HepG2 (cell line): ENCODE measurements around the gene ENTPD6. TPM values are rescaled to one million over a fixed set of nuclear protein-coding genes. Genes with fewer than 3 reads are reported as not detected.
A peak's percentile ranks its signal among the peaks of the same experiment; 100 is the strongest.

ENCODE experiments used
- CEBPG ChIP-seq: IDR thresholded peaks from 2 replicates; pipeline ENCODE4 v1.6.1; 2016
- ETV6 ChIP-seq: sonication (generic); formaldehyde crosslinking; conservative IDR thresholded peaks from 2 replicates; pipeline ENCODE4 v1.4.0; 2020; ENCODE audit warnings: missing genetic modification reagents
- HMGXB4 ChIP-seq, 2 experiments: sonication (generic) in 1 of 2; formaldehyde crosslinking in 1 of 2; IDR thresholded peaks; 2 replicates each; pipeline versions ENCODE4 v1.4.0 to v1.6.1; 2018 to 2020; ENCODE audit warnings: missing genetic modification reagents in 2 of 2, borderline replicate concordance in 1 of 2, low read depth in 1 of 2, mild to moderate bottlenecking in 1 of 2, missing biosample characterization in 1 of 2
- HOMEZ ChIP-seq: IDR thresholded peaks from 2 replicates; pipeline ENCODE4 v1.6.1; 2016; ENCODE audit warnings: low read depth
- NR2F1 ChIP-seq, 2 experiments: fragments of 450-650 bp in 1 of 2; formaldehyde crosslinking in 1 of 2; IDR thresholded peaks; 2 replicates each; pipeline versions ENCODE4 v1.5.0 to v1.6.1; 2016 to 2020; ENCODE audit warnings: mild to moderate bottlenecking in 1 of 2, missing compliant biosample characterization in 1 of 2, missing genetic modification reagents in 1 of 2, moderate library complexity in 1 of 2
- PHB2 ChIP-seq: fragments of 450-650 bp; IDR thresholded peaks from 2 replicates; pipeline ENCODE4 v1.6.1; 2018; ENCODE audit not compliant: partially characterized antibody
- RAD21 ChIP-seq: fragments of 450-650 bp; formaldehyde crosslinking; IDR thresholded peaks from 2 replicates; pipeline ENCODE4 v1.5.0; 2020; ENCODE audit warnings: mild to moderate bottlenecking
- SATB2 ChIP-seq: sonication (generic); formaldehyde crosslinking; IDR thresholded peaks from 2 replicates; pipeline ENCODE4 v1.5.0; 2020; ENCODE audit warnings: missing genetic modification reagents
- SMAD9 ChIP-seq: sonication (generic); formaldehyde crosslinking; IDR thresholded peaks from 2 replicates; pipeline ENCODE4 v1.5.1; 2020; ENCODE audit warnings: mild to moderate bottlenecking, missing genetic modification reagents
- SRSF1 ChIP-seq: fragments of 200-400 bp; formaldehyde crosslinking; optimal IDR thresholded peaks from 2 replicates; pipeline ENCODE3; 2017; ENCODE audit warnings: mild to moderate bottlenecking, low read depth, low read length, moderate library complexity
- TAF15 ChIP-seq: fragments of 200-400 bp; formaldehyde crosslinking; IDR thresholded peaks from one replicate; pipeline ENCODE4 v1.6.1; 2018; ENCODE audit warnings: mild to moderate bottlenecking, low read depth, low read length; ENCODE audit not compliant: poor library complexity, severe bottlenecking
- TCF7 ChIP-seq: sonication (generic); IDR thresholded peaks from 2 replicates; pipeline ENCODE4 v1.6.1; 2016; ENCODE audit warnings: antibody characterized with exemption, low read depth
- USF2 ChIP-seq, 2 experiments: sonication (generic) in 1 of 2; formaldehyde crosslinking in 1 of 2; IDR thresholded peaks; 2 replicates each; pipeline versions ENCODE4 v1.5.1 to v1.6.1; 2011 to 2020; ENCODE audit warnings: borderline replicate concordance in 1 of 2, low read depth in 1 of 2, low read length in 1 of 2, mild to moderate bottlenecking in 1 of 2, missing genetic modification reagents in 1 of 2, moderate library complexity in 1 of 2
- ZBTB25 ChIP-seq: IDR thresholded peaks from 2 replicates; pipeline ENCODE4 v1.6.1; 2018; ENCODE audit warnings: missing genetic modification reagents
- ZC3H13 ChIP-seq: sonication (generic); formaldehyde crosslinking; IDR thresholded peaks from 2 replicates; pipeline ENCODE4 v1.8.1; 2023; ENCODE audit warnings: mild to moderate bottlenecking, missing genetic modification reagents, moderate library complexity
- ZFP36L2 ChIP-seq: sonication (generic); formaldehyde crosslinking; IDR thresholded peaks from 2 replicates; pipeline ENCODE4 v1.4.0; 2020; ENCODE audit warnings: missing genetic modification reagents
- ZKSCAN8 ChIP-seq: IDR thresholded peaks from 2 replicates; pipeline ENCODE4 v1.6.1; 2016; ENCODE audit warnings: borderline replicate concordance, missing genetic modification reagents, missing compliant biosample characterization
- ZNF230 ChIP-seq: sonication (generic); formaldehyde crosslinking; IDR thresholded peaks from 2 replicates; pipeline ENCODE4 v1.4.0; 2020; ENCODE audit warnings: mild to moderate bottlenecking, missing genetic modification reagents
- ZNF292 ChIP-seq: sonication (generic); formaldehyde crosslinking; IDR thresholded peaks from 2 replicates; pipeline ENCODE4 v1.8.1; 2022; ENCODE audit warnings: mild to moderate bottlenecking, low read depth, missing genetic modification reagents, borderline replicate concordance
- ZNF501 ChIP-seq: sonication (generic); formaldehyde crosslinking; IDR thresholded peaks from 2 replicates; pipeline ENCODE4 v1.5.1; 2020; ENCODE audit warnings: mild to moderate bottlenecking, moderate library complexity, missing genetic modification reagents
- ZNF616 ChIP-seq: sonication (generic); formaldehyde crosslinking; IDR thresholded peaks from 2 replicates; pipeline ENCODE4 v1.5.0; 2020; ENCODE audit warnings: low read depth, mild to moderate bottlenecking, missing genetic modification reagents
- ZNF709 ChIP-seq: sonication (generic); formaldehyde crosslinking; IDR thresholded peaks from 2 replicates; pipeline ENCODE4 v1.5.0; 2020; ENCODE audit warnings: mild to moderate bottlenecking, missing genetic modification reagents
- ZNF839 ChIP-seq: sonication (generic); formaldehyde crosslinking; IDR thresholded peaks from 2 replicates; pipeline ENCODE4 v1.4.0; 2020; ENCODE audit warnings: missing genetic modification reagents, mild to moderate bottlenecking, borderline replicate concordance
- polyA plus RNA-seq, 8 experiments: library from polyadenylated mRNA; depleted of rRNA in 3 of 8; stranded (reverse) in 7 of 8; unstranded in 1 of 8; fragments of >200 nt; fragmentation: Illumina TruSeq in 4 of 8; extraction: Trizol in 4 of 8; gene quantifications; 2 replicates each; pipeline versions ENCODE4 v1.2.1 to v1.2.3, GENCODE V29; 2011 to 2016; ENCODE audit warnings: low read depth in 4 of 8, missing spikeins in 1 of 8, mixed read lengths in 1 of 8; ENCODE audit not compliant: insufficient read depth in 1 of 8
- total RNA-seq, 5 experiments: library from RNA; depleted of rRNA; stranded (reverse); fragments of >200 nt; fragmentation: Illumina TruSeq; extraction: Trizol; gene quantifications; 2 replicates each; pipeline ENCODE4 v1.2.3, GENCODE V29; 2016; ENCODE audit warnings: low read depth in 1 of 5

Gene ENTPD6
- total and polyA plus RNA-seq, 2 of the 13 experiments (the other 11 are each of a cell fraction or from before 2014, with no cell fraction given), result 164 to 172 TPM

GRCh38 chr20:25195962-25196785, 662 bp downstream of the ENTPD6 start (continued):
- TF ChIP-seq HOMEZ (CRISPR knock-in tag) (no peak), SRSF1 (peak; percentile 21), CEBPG (no peak), PHB2 (no peak), TAF15 (no peak), ETV6 (CRISPR knock-in tag) (no peak), USF2 (IDR thresholded peaks at IDR 0.05; ENCODE audit: low read depth, low read length) (no peak), USF2 (CRISPR knock-in tag; IDR thresholded peaks at IDR 0.05; ENCODE audit: borderline replicate concordance) (no peak), ZNF292 (0 out of 2 replicates have a peak, but pooled peaks have one; percentile 13), ZNF616 (no peak), SMAD9 (CRISPR knock-in tag) (no peak), TCF7 (no peak), ZNF230 (CRISPR knock-in tag) (no peak), ZC3H13 (peak; percentile 93), HMGXB4 (CRISPR knock-in tag; IDR thresholded peaks at IDR 0.05; ENCODE audit: borderline replicate concordance in 1 of 2, low read depth in 1 of 2) (peak in 1 of 2 experiments; percentile 93; a peak in 1 of 4 replicates), NR2F1 (CRISPR knock-in tag; IDR thresholded peaks at IDR 0.05) (no peak), ZKSCAN8 (0 out of 2 replicates have a peak, but pooled peaks have one; percentile 3), ZNF501 (CRISPR knock-in tag) (no peak; the same call in none of the 2 replicates), ZNF709 (CRISPR knock-in tag) (peak; percentile 14; the same call in 1 of the 2 replicates), ZFP36L2 (CRISPR knock-in tag) (no peak), RAD21 (0 out of 2 replicates have a peak, but pooled peaks have one; percentile 30), ZBTB25 (CRISPR knock-in tag) (no peak), ZNF839 (CRISPR knock-in tag) (0 out of 2 replicates have a peak, but pooled peaks have one; percentile 37), SATB2 (CRISPR knock-in tag) (no peak)
